SK-N-SH (cell line): ENCODE results near the gene XKR7. TPM values are rescaled to one million over a fixed set of nuclear protein-coding genes. Genes with fewer than 3 reads are reported as not detected.

Experiments
- CTCF ChIA-PET: fragments of 300-600, 350-600 bp; formaldehyde crosslinking; extraction: SDS; loops from one replicate; lab custom pipeline; 2021; lab: Yijun Ruan, JAX
- POLR2A ChIA-PET: fragments of 350-600 bp; sonication (Branson Sonifier 250); formaldehyde crosslinking; extraction: SDS; loops from one replicate; lab custom pipeline; 2020; ENCODE audit warnings: antibody characterized with exemption, inconsistent platforms; lab: Yijun Ruan, JAX
- DNase-seq: peaks from one replicate; pipeline ENCODE4 v3.0.0; 2012
- H2AFZ ChIP-seq: fragments of 200-600 bp; sonication (generic); 2 replicates; pipeline ENCODE4 v1.8.1; 2016; ENCODE audit warnings: antibody characterized with exemption, mild to moderate bottlenecking, low read depth
- H3F3A ChIP-seq: fragments of 200-600 bp; sonication (generic); replicated peaks from 2 replicates; pipeline ENCODE3; 2016; ENCODE audit warnings: antibody characterized with exemption, mild to moderate bottlenecking; ENCODE audit not compliant: insufficient read depth
- H3K27ac ChIP-seq, 2 experiments: fragments of 200-500 bp in 1 of 2; fragments of 200-600 bp in 1 of 2; sonication (Bioruptor generic) in 1 of 2; sonication (generic), shearing (Covaris generic) in 1 of 2; 2 replicates each; pipeline versions ENCODE4 v1.5.1 to v1.6.1; 2014 to 2016; ENCODE audit warnings: low read depth in 2 of 2, inconsistent platforms in 1 of 2, low read length in 1 of 2, mild to moderate bottlenecking in 1 of 2, mixed read lengths in 1 of 2
- H3K27me3 ChIP-seq: fragments of 200-600 bp; sonication (generic), shearing (Covaris generic); 2 replicates; pipeline ENCODE4 v1.6.1; 2016; ENCODE audit warnings: mixed run types; ENCODE audit not compliant: insufficient read depth
- H3K36me3 ChIP-seq, 2 experiments: fragments of 200-500 bp in 1 of 2; fragments of 200-600 bp in 1 of 2; sonication (Bioruptor generic) in 1 of 2; sonication (generic) in 1 of 2; replicated peaks in 1 of 2; 2 replicates each; pipeline versions ENCODE3 to v1.5.1; 2014 to 2016; ENCODE audit warnings: low read length in 1 of 2, mild to moderate bottlenecking in 1 of 2; ENCODE audit not compliant: insufficient read depth in 2 of 2, control insufficient read depth in 1 of 2
- H3K4me1 ChIP-seq, 2 experiments: fragments of 200-500 bp in 1 of 2; fragments of 200-600 bp in 1 of 2; sonication (Bioruptor generic) in 1 of 2; sonication (generic), shearing (Covaris generic) in 1 of 2; 2 replicates each; pipeline versions ENCODE4 v1.5.1 to v1.6.1; 2014 to 2016; ENCODE audit warnings: low read depth in 1 of 2, low read length in 1 of 2, mixed run types in 1 of 2; ENCODE audit not compliant: insufficient read depth in 2 of 2, control insufficient read depth in 1 of 2
- H3K4me2 ChIP-seq: fragments of 200-600 bp; sonication (generic), shearing (Covaris generic); 2 replicates; pipeline ENCODE4 v1.6.1; 2017; ENCODE audit warnings: mixed run types
- H3K4me3 ChIP-seq, 2 experiments: fragments of 200-500 bp in 1 of 2; fragments of 200-600 bp in 1 of 2; sonication (Bioruptor generic) in 1 of 2; sonication (generic), shearing (Covaris generic) in 1 of 2; 2 replicates each; pipeline versions ENCODE4 v1.5.1 to v1.8.1; 2014 to 2016; ENCODE audit warnings: low read depth in 2 of 2, inconsistent platforms in 1 of 2, low read length in 1 of 2, mild to moderate bottlenecking in 1 of 2, mixed read lengths in 1 of 2, moderate library complexity in 1 of 2
- H3K79me2 ChIP-seq: fragments of 200-600 bp; sonication (generic); 2 replicates; pipeline ENCODE4 v1.8.1; 2017; ENCODE audit warnings: mild to moderate bottlenecking; ENCODE audit not compliant: insufficient read depth
- H3K9ac ChIP-seq: fragments of 200-600 bp; sonication (generic); 2 replicates; pipeline ENCODE4 v1.6.1; 2017; ENCODE audit warnings: mixed run types
- H3K9me2 ChIP-seq: fragments of 200-600 bp; sonication (generic); 2 replicates; pipeline ENCODE4 v1.6.1; 2017; ENCODE audit warnings: mixed run types
- H3K9me3 ChIP-seq: fragments of 200-600 bp; sonication (generic); 2 replicates; pipeline ENCODE4 v1.6.1; 2017; ENCODE audit warnings: mixed run types, mild to moderate bottlenecking, moderate library complexity
- H4K20me1 ChIP-seq: fragments of 200-600 bp; sonication (generic); 2 replicates; pipeline ENCODE4 v1.6.1; 2017; ENCODE audit warnings: mild to moderate bottlenecking, mixed run types; ENCODE audit not compliant: insufficient read depth
- ELF1 ChIP-seq: IDR thresholded peaks from 2 replicates; pipeline ENCODE4 v1.4.0; 2012
- EZH2phosphoT487 ChIP-seq: fragments of 200-600 bp; sonication (generic); IDR thresholded peaks from 2 replicates; pipeline ENCODE4 v1.6.1; 2017; ENCODE audit warnings: low read depth, mixed run types, mild to moderate bottlenecking, antibody characterized with exemption, moderate library complexity, borderline replicate concordance
- MXI1 ChIP-seq: IDR thresholded peaks from 2 replicates; pipeline ENCODE4 v1.6.1; 2012; ENCODE audit warnings: mild to moderate bottlenecking, low read depth, low read length, improper control_type of control experiment
- RAD21 ChIP-seq: IDR thresholded peaks from 2 replicates; pipeline ENCODE4 v1.6.1; 2012; ENCODE audit warnings: mild to moderate bottlenecking, low read length
- RCOR1 ChIP-seq: fragments of 150-350 bp; IDR thresholded peaks from 2 replicates; pipeline ENCODE4 v1.6.1; 2017; ENCODE audit warnings: antibody characterized with exemption, low read length
- RFX5 ChIP-seq: IDR thresholded peaks from 2 replicates; pipeline ENCODE4 v1.6.1; 2012; ENCODE audit warnings: mild to moderate bottlenecking, improper control_type of control experiment, low read length
- YY1 ChIP-seq: IDR thresholded peaks from 2 replicates; pipeline ENCODE4 v1.4.0; 2012; ENCODE audit warnings: low read depth, mild to moderate bottlenecking
- WGBS: methylation state at CpG from one replicate; pipeline ENCODE4 v1.1.6; 2017; ENCODE audit warnings: low lambda C conversion rate; 5-methylcytosine and 5-hydroxymethylcytosine counted together
- polyA plus RNA-seq, 3 experiments: library from polyadenylated mRNA; depleted of rRNA; stranded (reverse); fragments of >200 nt; gene quantifications; 2 replicates each; pipeline ENCODE4 v1.2.3, GENCODE V29; 2012
- TF ChIP-seq, protein P1 (sequence below): fragments of 150-350 bp; IDR thresholded peaks from 2 replicates; pipeline ENCODE4 v1.6.1; 2017; ENCODE audit warnings: antibody characterized with exemption, low read length, low read depth, borderline replicate concordance
- TF ChIP-seq, protein P2 (sequence below): IDR thresholded peaks from 2 replicates; pipeline ENCODE4 v1.4.0; 2012; ENCODE audit warnings: low read depth, borderline replicate concordance
- TF ChIP-seq, protein P3 (sequence below): fragments of 200-600 bp; sonication (generic); IDR thresholded peaks from 2 replicates; pipeline ENCODE4 v1.6.1; 2017; ENCODE audit warnings: antibody characterized with exemption, mild to moderate bottlenecking, moderate library complexity
- TF ChIP-seq, protein P4 (sequence below): fragments of 150-350 bp; IDR thresholded peaks from 2 replicates; pipeline ENCODE4 v1.6.1; 2016; ENCODE audit warnings: mild to moderate bottlenecking, low read depth, low read length

XKR7 gene
- polyA plus RNA-seq, 1 of the 3 experiments (the other 2 are of a cell fraction), result 0.02 TPM

DNA sequence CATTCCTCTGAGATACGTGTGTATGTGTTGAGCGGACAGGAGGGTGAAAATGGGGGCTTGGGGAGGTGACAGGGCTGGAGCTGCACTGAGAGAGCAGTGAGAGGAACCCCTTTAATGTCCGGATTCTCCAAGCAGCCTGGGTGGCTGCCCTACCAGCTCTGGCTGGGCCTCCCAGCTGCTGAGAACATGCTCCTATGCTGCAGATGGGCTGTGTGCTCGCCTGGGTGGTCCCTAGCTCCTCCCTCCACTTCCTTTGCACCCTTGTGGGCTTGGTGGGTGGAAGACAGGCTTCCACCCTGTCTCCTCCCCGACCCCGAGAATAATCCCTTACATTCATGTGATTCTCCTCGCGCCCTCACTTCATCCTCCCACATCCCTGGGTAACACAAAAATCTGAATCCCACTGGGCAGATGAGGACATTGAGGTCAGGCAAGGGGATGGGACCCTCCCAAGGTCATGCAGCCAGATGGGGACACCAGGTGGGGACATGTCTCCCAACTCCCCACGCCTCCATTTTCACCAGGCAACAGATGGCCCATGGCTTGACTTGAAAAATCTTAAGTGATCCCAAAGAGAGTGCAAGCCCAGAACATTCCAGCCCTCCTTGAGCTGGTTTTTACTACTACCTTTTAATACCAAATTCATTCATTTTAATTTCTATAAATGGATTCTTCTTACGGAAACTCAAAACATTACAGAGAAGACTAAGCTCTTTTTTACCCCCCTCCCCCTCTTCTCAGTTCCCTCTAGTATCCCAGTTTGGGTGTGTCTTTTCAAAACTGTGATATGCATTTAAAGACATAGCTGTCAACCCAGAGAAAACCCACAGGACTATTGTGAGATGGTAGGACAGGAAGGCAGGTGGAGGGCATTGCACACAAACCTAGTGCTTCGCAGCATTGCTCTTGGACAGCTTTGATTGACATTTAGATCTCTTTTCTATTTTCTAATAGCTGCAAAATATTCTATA lies 11.1 kb upstream of the XKR7 start:
- Histone ChIP-seq H3K9me2 (no peaks in the 10 kb centered on the region), H3K27me3 (peaks cover 26% of the 10 kb centered on the region), H3K36me3 (no peaks in the 10 kb centered on the region), H3K4me2 (no peak overlapping the region), H3K4me3 (no peak overlapping the region), H3K27ac (no peak overlapping the region), H3F3A (no peaks in the 10 kb centered on the region), H3K9me3 (no peaks in the 10 kb centered on the region), H3K4me1 (no peaks in the 10 kb centered on the region), H2AFZ (no peak overlapping the region), H3K79me2 (no peaks in the 10 kb centered on the region), H4K20me1 (no peaks in the 10 kb centered on the region), H3K9ac (no peak overlapping the region)
- DNase-seq, result no peak
- 29% methylated on average over 11 of the region's 11 CpGs for WGBS
- ChIA-PET CTCF (interaction anchor here (0.5 to 2.7 kb wide), 4 partner anchors 21 to 1792 kb away, joined by 3 to 19 read pairs (median 4); no protein-coding TSS in a partner anchor), POLR2A (no interaction called here)
- TF ChIP-seq YY1 (no peak), RAD21 (no peak), EZH2phosphoT487 (no peak), MXI1 (no peak), RCOR1 (no peak), RFX5 (no peak), ELF1 (no peak)
- TF ChIP-seq, protein P1, sequence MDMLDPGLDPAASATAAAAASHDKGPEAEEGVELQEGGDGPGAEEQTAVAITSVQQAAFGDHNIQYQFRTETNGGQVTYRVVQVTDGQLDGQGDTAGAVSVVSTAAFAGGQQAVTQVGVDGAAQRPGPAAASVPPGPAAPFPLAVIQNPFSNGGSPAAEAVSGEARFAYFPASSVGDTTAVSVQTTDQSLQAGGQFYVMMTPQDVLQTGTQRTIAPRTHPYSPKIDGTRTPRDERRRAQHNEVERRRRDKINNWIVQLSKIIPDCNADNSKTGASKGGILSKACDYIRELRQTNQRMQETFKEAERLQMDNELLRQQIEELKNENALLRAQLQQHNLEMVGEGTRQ, result no peak
- TF ChIP-seq, protein P2, sequence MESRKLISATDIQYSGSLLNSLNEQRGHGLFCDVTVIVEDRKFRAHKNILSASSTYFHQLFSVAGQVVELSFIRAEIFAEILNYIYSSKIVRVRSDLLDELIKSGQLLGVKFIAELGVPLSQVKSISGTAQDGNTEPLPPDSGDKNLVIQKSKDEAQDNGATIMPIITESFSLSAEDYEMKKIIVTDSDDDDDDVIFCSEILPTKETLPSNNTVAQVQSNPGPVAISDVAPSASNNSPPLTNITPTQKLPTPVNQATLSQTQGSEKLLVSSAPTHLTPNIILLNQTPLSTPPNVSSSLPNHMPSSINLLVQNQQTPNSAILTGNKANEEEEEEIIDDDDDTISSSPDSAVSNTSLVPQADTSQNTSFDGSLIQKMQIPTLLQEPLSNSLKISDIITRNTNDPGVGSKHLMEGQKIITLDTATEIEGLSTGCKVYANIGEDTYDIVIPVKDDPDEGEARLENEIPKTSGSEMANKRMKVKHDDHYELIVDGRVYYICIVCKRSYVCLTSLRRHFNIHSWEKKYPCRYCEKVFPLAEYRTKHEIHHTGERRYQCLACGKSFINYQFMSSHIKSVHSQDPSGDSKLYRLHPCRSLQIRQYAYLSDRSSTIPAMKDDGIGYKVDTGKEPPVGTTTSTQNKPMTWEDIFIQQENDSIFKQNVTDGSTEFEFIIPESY, result no peak
- TF ChIP-seq, protein P3, sequence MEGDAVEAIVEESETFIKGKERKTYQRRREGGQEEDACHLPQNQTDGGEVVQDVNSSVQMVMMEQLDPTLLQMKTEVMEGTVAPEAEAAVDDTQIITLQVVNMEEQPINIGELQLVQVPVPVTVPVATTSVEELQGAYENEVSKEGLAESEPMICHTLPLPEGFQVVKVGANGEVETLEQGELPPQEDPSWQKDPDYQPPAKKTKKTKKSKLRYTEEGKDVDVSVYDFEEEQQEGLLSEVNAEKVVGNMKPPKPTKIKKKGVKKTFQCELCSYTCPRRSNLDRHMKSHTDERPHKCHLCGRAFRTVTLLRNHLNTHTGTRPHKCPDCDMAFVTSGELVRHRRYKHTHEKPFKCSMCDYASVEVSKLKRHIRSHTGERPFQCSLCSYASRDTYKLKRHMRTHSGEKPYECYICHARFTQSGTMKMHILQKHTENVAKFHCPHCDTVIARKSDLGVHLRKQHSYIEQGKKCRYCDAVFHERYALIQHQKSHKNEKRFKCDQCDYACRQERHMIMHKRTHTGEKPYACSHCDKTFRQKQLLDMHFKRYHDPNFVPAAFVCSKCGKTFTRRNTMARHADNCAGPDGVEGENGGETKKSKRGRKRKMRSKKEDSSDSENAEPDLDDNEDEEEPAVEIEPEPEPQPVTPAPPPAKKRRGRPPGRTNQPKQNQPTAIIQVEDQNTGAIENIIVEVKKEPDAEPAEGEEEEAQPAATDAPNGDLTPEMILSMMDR, result no peak
- TF ChIP-seq, protein P4, sequence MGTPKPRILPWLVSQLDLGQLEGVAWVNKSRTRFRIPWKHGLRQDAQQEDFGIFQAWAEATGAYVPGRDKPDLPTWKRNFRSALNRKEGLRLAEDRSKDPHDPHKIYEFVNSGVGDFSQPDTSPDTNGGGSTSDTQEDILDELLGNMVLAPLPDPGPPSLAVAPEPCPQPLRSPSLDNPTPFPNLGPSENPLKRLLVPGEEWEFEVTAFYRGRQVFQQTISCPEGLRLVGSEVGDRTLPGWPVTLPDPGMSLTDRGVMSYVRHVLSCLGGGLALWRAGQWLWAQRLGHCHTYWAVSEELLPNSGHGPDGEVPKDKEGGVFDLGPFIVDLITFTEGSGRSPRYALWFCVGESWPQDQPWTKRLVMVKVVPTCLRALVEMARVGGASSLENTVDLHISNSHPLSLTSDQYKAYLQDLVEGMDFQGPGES, result no peak
